Tibial nerve (tissue), 4 donors: Measurements from ENCODE around the gene UTP18.

Experiments
- CTCF ChIP-seq, 5 experiments: fragments of 200-600 bp in 3 of 5; fragments of 450-650 bp in 2 of 5; sonication (generic) in 3 of 5; IDR thresholded peaks; one replicate each; pipeline ENCODE4 v1.5.1; 2016 to 2019; ENCODE audit warnings: antibody characterized with exemption in 5 of 5, mild to moderate bottlenecking in 3 of 5, moderate library complexity in 2 of 5
- EP300 ChIP-seq, 2 donors: sonication (generic); formaldehyde crosslinking; IDR thresholded peaks; one replicate each; pipeline ENCODE4 v1.6.1; 2017; ENCODE audit warnings: antibody characterized with exemption in 2 of 2, mild to moderate bottlenecking in 1 of 2
- POLR2A ChIP-seq, 2 donors: fragments of 450-650 bp; IDR thresholded peaks; one replicate each; pipeline ENCODE4 v1.6.1; 2017; ENCODE audit warnings: antibody characterized with exemption in 2 of 2, mild to moderate bottlenecking in 2 of 2, moderate library complexity in 2 of 2

GRCh38 chr17:51322390-51323029 is 62.2 kb downstream of the UTP18 start:
- TF ChIP-seq CTCF (IDR thresholded peaks at IDR 0.05): no peak
- no peak for TF ChIP-seq POLR2A (IDR thresholded peaks at IDR 0.05)
- TF ChIP-seq EP300 (IDR thresholded peaks at IDR 0.05): no peak
